Stimulated activated CD4-positive, alpha-beta T cell treated with anti-CD3 and anti-CD28 coated beads, TNF-alpha, amount 100 ng/mL, for 48 hours (primary cell): ENCODE results near the gene YY1AP1.
"Not testable (repeated sequence)": the region's sequence is repeated elsewhere in the genome, so short reads cannot be mapped to it uniquely, and the experiment has no call there.

Experiments used
- DNase-seq, 3 donors: peaks; one replicate each; pipeline ENCODE4 v3.0.0-alpha.2; 2020; ENCODE audit warnings: low read depth in 3 of 3

YY1AP1 gene

GRCh38 chr1:155695072-155695471 is 6.5 kb upstream of the YY1AP1 start:
- DNase-seq, result no peak

- no peak for DNase-seq
Measured at GRCh38 chr1:155694167-155694566, 5.6 kb upstream of the YY1AP1 start.

GRCh38 chr1:155691992-155692528 is 3.5 kb upstream of the YY1AP1 start:
- DNase-seq, result no peak

- not testable (repeated sequence) for DNase-seq
Measured at GRCh38 chr1:155689081-155689607, 570 bp upstream of the YY1AP1 start, which contains the start of gene DAP3. DAP3 (plus strand) TSS chr1:155689091; CDS start chr1:155709780, 20,689 bp downstream.

GRCh38 chr1:155687705-155688323 is 760 bp downstream of the YY1AP1 start:
- DNase-seq, result peak in 1 of 3 donors; percentile 10

- DNase-seq, result no peak
Measured at GRCh38 chr1:155681776-155682175, 6.8 kb downstream of the YY1AP1 start.

- DNase-seq, result no peak
Measured at GRCh38 chr1:155680531-155680930, 8.0 kb downstream of the YY1AP1 start.

GRCh38 chr1:155678992-155679391 is 9.6 kb downstream of the YY1AP1 start:
- DNase-seq, result not testable (repeated sequence)

GRCh38 chr1:155678027-155678426 is 10.5 kb downstream of the YY1AP1 start:
- DNase-seq, result no peak

- DNase-seq, result no peak
Measured at GRCh38 chr1:155673003-155673402, 15.6 kb downstream of the YY1AP1 start.

- DNase-seq, result no peak
Measured at GRCh38 chr1:155671750-155672149, 16.8 kb downstream of the YY1AP1 start.

- DNase-seq, result no peak
Measured at GRCh38 chr1:155669233-155670162, 19.1 kb downstream of the YY1AP1 start.

- not testable (repeated sequence) for DNase-seq
Measured at GRCh38 chr1:155661239-155661638, 27.3 kb downstream of the YY1AP1 start.

GRCh38 chr1:155657463-155657862 is 31.1 kb downstream of the YY1AP1 start:
- DNase-seq, result no peak

GRCh38 chr1:155652951-155653350 is 35.6 kb downstream of the YY1AP1 start:
- no peak for DNase-seq

- DNase-seq, result no peak
Measured at GRCh38 chr1:155651861-155652661, 36.5 kb downstream of the YY1AP1 start.

GRCh38 chr1:155650231-155650757 is 38.3 kb downstream of the YY1AP1 start:
- no peak for DNase-seq

GRCh38 chr1:155649676-155650075 is 38.9 kb downstream of the YY1AP1 start:
- no peak for DNase-seq

- no peak for DNase-seq
Measured at GRCh38 chr1:155648207-155649147, 40.1 kb downstream of the YY1AP1 start.

GRCh38 chr1:155646307-155646706 is 42.3 kb downstream of the YY1AP1 start:
- no peak for DNase-seq
